ENCODE measurements around the gene ADRB1.

ADRB1 gene

GRCh38 chr10:114078346-114078745 is 34.7 kb downstream of the ADRB1 start:
- H3K36me3 Mint-ChIP-seq (ENCODE audit: low read depth) = no peaks in the 10 kb centered on the region
- H3K27ac Mint-ChIP-seq = no peak overlapping the region
- H3K27me3 Mint-ChIP-seq (ENCODE audit: low read depth) = peaks cover 9% of the 10 kb centered on the region
- TF ChIP-seq CTCF (IDR thresholded peaks at IDR 0.05; ENCODE audit: unreplicated experiment in 3 of 3) = no peak
- no peaks in the 10 kb centered on the region for H3K9me3 Mint-ChIP-seq
- H3K4me3 Mint-ChIP-seq = no peak overlapping the region
- H3K4me1 Mint-ChIP-seq = no peaks in the 10 kb centered on the region

DNA sequence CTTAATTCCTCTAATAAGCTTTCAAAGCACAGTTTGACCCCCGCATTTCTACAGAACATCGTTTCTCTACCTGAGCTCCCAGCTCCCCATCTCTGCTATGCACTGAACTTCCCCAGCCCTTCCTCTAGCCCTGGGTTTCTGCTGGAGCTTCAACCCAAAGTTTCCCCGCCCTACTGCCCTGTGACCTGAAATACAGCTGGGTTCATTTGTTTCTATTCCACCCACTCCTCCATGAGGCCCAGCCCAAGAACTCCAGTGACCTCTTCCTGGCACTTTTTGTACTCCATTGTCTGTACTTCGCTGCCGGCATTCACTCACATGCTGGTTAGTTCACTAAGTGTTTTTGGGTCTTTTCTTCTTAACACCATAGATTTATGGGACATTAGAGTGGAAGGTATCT is 35.8 kb downstream of the ADRB1 start:
- H3K9me3 Mint-ChIP-seq = no peaks in the 10 kb centered on the region
- no peak overlapping the region for H3K4me3 Mint-ChIP-seq
- H3K4me1 Mint-ChIP-seq = no peaks in the 10 kb centered on the region
- TF ChIP-seq CTCF (IDR thresholded peaks at IDR 0.05; ENCODE audit: unreplicated experiment in 3 of 3) = no peak
- no peak overlapping the region for H3K27ac Mint-ChIP-seq
- no peaks in the 10 kb centered on the region for H3K36me3 Mint-ChIP-seq (ENCODE audit: low read depth)
- H3K27me3 Mint-ChIP-seq (ENCODE audit: low read depth) = peaks cover 9% of the 10 kb centered on the region

DNA sequence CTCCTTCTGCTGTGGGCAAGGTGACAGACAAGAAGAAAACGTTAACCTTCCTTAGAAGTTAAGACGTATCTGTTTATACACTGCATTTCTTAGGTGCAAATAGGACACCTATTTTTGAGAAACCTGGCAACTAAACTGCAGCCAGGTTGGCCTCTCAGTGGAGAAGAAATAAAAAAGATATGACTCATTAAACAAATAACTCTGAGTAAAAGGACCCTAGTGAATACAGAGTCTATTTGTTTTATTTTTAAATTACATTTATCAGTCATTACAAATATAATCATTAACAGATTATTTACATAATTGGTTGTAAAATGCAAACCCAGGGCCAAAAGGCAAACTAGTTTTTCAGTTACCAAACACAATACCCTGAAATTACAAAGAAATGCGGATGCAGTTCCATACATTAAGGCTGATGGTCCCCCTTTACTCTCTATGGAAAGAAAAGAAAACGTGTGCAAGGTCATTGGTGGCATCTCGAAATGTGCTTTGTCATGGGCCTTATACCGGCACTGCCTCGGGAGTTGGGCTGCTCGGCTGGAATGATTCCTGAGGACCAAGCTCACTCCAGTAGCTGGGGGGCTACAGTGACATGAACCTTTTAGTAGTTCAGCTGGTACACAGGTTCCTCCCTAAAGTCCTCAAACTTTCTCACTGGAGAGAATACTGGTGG is 38.4 kb downstream of the ADRB1 start:
- peaks cover 4% of the 10 kb centered on the region for H3K27me3 Mint-ChIP-seq (ENCODE audit: low read depth)
- no peak overlapping the region for H3K27ac Mint-ChIP-seq
- no peaks in the 10 kb centered on the region for H3K9me3 Mint-ChIP-seq
- no peaks in the 10 kb centered on the region for H3K4me1 Mint-ChIP-seq
- TF ChIP-seq CTCF (IDR thresholded peaks at IDR 0.05; ENCODE audit: unreplicated experiment in 3 of 3) = no peak
- H3K36me3 Mint-ChIP-seq (ENCODE audit: low read depth) = no peaks in the 10 kb centered on the region
- H3K4me3 Mint-ChIP-seq = no peak overlapping the region

DNA sequence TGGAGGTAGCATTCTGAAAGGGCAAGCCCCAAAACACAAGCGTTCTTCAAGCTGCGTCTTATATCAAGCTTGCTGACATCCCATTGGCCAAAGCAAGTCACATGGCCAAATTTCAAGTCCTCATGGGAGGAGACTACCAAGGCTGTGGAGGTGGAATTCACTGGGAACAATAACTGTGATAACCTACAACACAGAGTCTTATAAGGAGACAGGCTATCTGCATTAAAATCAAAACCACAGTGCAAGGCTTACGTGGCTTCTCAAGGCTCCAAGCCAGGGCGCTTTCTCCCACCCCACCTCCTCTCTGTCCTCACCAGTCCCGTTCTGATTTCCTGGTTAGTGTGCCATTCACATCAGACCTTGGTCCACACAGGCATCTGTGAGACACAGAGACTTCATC is 39.4 kb downstream of the ADRB1 start:
- no peaks in the 10 kb centered on the region for H3K4me1 Mint-ChIP-seq
- H3K27ac Mint-ChIP-seq = no peak overlapping the region
- TF ChIP-seq CTCF (IDR thresholded peaks at IDR 0.05; ENCODE audit: unreplicated experiment in 3 of 3) = no peak
- no peaks in the 10 kb centered on the region for H3K9me3 Mint-ChIP-seq
- H3K4me3 Mint-ChIP-seq = no peak overlapping the region
- no peaks in the 10 kb centered on the region for H3K36me3 Mint-ChIP-seq (ENCODE audit: low read depth)
- peaks cover 4% of the 10 kb centered on the region for H3K27me3 Mint-ChIP-seq (ENCODE audit: low read depth)

DNA sequence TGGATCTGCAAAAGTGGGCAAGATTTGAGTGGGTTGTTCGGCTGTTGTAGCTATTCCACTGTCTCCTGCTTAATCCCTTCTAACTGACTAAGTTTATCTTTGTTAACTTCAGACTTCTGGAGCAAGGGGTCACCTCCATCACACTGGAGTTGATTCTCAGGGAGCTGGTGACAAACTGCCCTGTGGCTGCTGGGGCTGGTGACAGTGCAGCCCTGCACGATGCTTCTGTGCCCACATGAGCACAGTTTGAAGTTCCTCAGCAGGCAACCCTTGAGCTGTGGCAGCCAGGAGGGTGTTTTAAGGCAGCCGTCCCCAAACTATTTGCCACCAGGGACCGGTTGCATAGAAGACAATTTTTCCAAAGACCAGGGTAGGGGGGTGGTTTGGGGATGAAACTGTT is 40.5 kb downstream of the ADRB1 start:
- peaks cover 8% of the 10 kb centered on the region for H3K27me3 Mint-ChIP-seq (ENCODE audit: low read depth)
- no peaks in the 10 kb centered on the region for H3K9me3 Mint-ChIP-seq
- no peak overlapping the region for H3K4me3 Mint-ChIP-seq
- no peak for TF ChIP-seq CTCF (IDR thresholded peaks at IDR 0.05; ENCODE audit: unreplicated experiment in 3 of 3)
- no peaks in the 10 kb centered on the region for H3K4me1 Mint-ChIP-seq
- no peak overlapping the region for H3K27ac Mint-ChIP-seq
- H3K36me3 Mint-ChIP-seq (ENCODE audit: low read depth) = no peaks in the 10 kb centered on the region

- Mint-ChIP-seq H3K27me3 (ENCODE audit: low read depth) (peaks cover 8% of the 10 kb centered on the region), H3K4me3 (no peak overlapping the region), H3K9me3 (no peaks in the 10 kb centered on the region), H3K27ac (no peak overlapping the region), H3K4me1 (no peaks in the 10 kb centered on the region), H3K36me3 (ENCODE audit: low read depth) (no peaks in the 10 kb centered on the region)
- no peak for TF ChIP-seq CTCF (IDR thresholded peaks at IDR 0.05; ENCODE audit: unreplicated experiment in 3 of 3)
These were observed 43.6 kb downstream of the ADRB1 start for GRCh38 chr10:114087255-114087654.
